Caki2 (cell line): ENCODE results near the gene HS6ST3. TPM values are rescaled to one million over a fixed set of nuclear protein-coding genes. Genes with fewer than 3 reads are reported as not detected.
A peak's percentile ranks its signal among the peaks of the same experiment; 100 is the strongest.
"Not testable (repeated sequence)": the region's sequence is repeated elsewhere in the genome, so short reads cannot be mapped to it uniquely, and the experiment has no call there.

ENCODE experiments used
- DNase-seq: peaks from one replicate; pipeline ENCODE4 v3.0.0-alpha.2; 2015; ENCODE audit warnings: low read depth
- in situ Hi-C: cut with HindIII; loops from 2 replicates; pipeline ENCODE4 v1.10.0; 2016; ENCODE audit warnings: low sequenced_read_pairs, low pct_unique_long_range_greater_than_20kb, mixed read lengths
- total RNA-seq: library from RNA; depleted of rRNA; stranded (reverse); fragments of >200 nt; shearing (Covaris generic); gene quantifications from 2 replicates; pipeline ENCODE4 v1.2.3, GENCODE V29; 2014; ENCODE audit warnings: low replicate concordance; rRNA removed

HS6ST3 gene
- 6.6 and 7.5 TPM in 2 replicates for total RNA-seq

DNA sequence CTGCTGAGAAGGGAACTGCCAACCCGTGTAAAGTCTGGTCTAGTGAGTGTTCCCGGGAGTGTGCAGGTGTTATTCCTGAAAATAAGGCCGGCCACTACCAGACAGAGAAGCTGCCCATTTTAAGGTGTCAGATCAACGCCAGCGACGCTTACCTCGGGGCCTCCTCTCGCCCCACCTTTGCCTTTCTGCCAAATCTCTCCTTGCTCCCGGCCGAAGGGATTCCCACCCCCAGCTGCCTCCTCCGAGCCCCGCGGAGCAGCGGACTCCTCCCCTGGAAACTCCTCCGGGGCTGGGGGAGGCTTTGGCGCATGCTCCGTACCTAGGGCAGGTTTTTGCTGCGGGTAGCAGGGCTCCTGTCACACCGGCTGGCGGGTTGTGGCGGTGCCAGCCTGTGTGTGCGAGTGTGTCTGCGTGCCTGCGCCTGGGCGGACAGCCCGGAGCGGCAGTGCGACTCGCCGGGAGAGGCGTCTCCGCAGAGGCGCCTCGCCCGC is at the start of gene HS6ST3:
HS6ST3 (plus strand) TSS at position 359 of the 491 bp plus-strand sequence.
- in situ Hi-C loops: no loop called here
- DNase-seq: peak; percentile 75

DNA sequence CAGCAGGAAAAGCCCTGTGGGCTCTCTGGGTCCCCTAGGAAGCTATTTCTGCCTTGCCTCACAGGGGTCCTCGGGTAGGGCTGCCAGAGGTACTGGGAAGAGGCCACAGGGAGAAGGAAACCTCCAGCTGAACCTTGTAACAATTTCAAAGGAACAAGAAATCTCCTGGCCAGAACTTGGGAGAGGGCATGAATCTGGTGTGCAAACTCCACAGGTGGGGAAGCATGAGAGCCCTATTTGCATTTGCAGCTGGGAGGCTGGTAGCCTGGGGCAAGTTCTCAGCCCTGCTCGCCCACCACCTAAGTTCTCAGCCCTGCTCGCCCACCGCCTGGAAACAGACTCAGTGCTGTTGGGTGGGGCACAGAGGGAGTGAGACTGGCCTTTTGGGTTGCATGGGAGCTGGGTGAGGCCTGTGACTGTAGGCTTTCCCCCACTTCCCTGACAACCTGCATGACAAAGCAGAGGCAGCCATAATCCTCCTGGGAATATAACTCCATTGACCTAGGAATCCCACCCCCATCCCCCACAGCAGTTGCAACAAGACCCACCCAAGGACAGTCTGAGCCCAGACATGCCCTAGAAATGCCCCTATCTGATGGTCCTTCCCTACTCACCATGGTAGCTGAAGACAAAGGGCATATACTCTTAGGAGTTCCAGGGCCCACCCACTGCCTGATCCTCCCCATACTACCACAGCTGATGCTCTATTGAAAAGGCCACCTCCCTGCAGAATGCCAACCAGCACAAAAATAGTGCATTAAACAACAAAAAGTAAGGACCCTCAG is 48.4 kb upstream of the HS6ST3 start:
- in situ Hi-C loops: no loop called here
- no peak for DNase-seq

DNA sequence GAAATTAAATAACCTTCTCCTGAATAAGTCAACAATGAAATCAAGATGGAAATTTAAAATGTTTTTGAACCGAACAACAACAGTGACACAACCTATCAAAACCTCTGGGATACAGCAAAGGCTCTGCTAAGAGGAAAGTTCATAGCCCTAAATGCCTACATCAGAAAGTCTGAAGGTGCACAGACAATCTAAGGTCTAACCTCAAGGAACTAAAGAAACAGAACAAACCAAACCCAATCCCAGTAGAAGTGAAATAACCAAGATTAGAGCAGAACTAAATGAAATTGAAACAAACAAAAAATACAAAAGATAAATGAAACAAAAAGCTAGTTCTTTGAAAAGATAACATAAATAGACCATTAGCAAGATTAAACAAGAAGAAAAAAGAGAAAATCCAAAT is 45.7 kb upstream of the HS6ST3 start:
- in situ Hi-C loops: no loop called here
- DNase-seq: no peak

DNA sequence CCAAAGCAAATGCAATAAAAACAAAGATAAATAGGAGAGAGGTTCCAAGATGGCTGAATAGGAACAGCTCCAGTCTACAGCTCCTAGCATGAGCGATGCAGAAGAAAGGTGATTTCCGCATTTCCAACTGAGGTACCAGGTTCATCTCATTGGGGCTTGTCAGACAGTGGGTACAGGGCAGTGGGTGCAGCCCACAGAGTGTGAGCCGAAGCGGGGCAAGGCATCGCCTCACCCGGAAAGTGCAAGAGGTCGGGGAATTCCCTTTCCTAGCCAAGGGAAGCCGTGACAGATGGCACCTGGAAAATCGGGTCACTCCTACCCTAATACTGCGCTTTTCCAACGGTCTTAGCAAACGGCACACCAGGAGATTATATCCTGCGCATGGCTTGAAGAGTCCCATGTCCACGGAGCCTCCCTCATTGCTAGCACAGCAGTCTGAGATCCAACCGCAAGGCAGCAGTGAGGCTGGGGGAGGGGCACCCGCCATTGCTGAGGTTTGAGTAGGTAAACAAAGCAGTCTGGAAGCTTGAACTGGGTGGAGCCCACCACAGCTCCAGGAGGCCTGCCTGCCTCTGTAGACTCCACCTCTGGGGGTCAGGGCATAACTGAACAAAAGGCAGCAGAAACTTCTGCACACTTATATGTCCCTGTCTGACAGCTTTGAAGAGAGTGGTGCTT is 43.3 kb upstream of the HS6ST3 start:
- DNase-seq: peak; percentile 72
- in situ Hi-C loops: not testable (repeated sequence)

DNA sequence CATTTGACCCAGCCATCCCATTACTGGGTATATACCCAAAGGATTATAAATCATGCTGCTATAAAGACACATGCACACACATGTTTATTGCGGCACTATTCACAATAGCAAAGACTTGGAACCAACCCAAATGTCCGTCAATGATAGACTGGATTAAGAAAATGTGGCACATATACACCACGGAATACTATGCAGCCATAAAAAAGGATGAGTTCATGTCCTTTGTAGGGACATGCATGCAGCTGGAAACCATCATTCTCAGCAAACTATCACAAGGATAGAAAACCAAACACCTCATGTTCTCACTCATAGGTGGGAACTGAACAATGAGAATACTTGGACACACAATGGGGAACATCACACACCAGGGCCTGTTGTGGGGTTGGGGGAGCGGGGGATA is 39.0 kb upstream of the HS6ST3 start:
- DNase-seq, in situ Hi-C loops: not testable (repeated sequence)

DNA sequence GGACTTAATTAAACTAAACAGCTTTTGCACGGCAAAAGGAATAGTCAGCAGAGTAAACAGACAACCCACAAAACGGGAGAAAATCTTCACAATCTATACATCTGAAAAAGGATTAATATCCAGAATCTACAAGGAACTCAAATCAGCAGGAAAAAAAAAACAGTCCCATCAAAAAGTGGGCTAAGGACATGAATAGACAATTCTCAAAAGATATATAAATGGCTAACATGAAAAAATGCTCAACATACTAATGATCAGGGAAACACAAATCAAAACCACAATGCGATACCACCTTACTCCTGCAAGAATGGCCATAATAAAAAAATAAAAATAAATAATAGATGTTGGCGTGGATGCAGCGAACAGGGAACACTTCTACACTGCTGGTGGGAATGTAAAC is 38.4 kb upstream of the HS6ST3 start:
- in situ Hi-C loops, DNase-seq: not testable (repeated sequence)

DNA sequence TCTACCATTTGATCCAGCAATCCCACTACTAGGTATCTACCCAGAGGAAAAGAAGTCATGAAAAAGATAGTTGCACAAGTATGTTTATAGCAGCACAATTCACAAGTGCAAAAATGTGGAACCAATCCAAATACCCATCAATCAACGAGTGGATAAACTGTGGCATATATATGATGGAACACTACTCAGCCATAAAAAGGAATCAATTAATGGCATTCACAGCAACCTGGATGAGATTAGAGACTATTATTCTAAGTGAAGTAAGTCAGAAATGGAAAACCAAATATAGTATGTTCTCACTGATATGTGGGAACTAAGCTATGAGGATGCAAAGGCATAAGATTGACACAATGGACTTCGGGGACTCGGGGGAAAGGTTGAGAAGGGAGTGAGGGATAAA is 38.0 kb upstream of the HS6ST3 start:
- in situ Hi-C loops, DNase-seq: not testable (repeated sequence)

DNA sequence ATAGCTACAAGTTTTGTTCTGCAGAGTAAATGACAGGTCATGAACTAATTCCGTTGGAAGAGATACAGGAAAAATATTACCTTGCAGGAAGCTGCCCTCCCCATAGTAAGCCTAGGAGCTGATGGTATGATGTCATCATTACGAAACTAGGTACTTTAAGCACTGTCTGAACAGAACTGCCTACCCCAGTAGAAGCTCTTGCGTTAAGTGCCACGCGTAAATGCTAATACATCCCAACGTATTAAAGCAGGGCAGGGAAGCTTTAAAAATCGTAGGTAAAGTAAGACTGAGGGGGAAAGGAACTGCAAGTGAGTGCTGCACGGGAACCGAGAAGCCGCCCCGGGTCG is 37.3 kb upstream of the HS6ST3 start:
- in situ Hi-C loops: no loop called here
- peak; percentile 56 for DNase-seq

DNA sequence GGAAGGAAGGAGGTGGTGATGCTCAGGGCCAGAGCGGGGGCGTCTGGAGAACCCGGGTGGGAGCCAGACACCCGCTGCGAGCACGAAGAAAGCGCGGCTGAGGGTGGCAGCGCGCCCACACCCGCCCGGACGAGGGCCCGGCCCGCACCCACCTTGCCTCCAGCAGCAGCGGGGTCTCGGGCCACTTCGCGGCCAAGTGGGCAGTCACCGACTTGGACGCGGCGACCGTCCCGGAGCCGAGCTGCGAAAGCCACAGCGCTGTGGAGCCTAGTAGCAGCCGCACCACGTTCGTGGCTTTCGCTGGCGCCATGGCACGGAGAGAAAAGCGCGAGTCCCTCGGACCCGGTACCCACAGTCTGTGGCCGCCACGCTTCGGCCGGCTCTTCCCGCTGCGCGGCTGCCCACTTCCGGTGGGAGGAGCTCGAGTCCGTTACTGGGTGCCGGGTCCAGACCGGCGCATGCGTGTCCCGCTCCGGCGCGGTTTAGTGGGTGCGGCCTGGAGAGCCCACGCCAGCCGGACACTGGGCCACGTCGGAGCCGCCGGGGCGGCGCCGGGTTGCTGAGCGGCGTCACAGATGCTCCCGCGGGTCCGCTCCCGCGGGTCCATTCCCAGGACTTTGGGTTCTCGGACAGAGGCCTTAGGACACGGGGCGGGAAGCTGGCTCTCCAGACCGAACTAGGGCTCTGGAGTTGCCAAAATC is 36.8 kb upstream of the HS6ST3 start, which contains the start of gene UGGT2:
UGGT2 (minus strand) TSS at position 399 of the 701 bp plus-strand sequence; CDS start at position 310, 89 bp downstream.
- peak; percentile 87 for DNase-seq
- in situ Hi-C loops: no loop called here

DNA sequence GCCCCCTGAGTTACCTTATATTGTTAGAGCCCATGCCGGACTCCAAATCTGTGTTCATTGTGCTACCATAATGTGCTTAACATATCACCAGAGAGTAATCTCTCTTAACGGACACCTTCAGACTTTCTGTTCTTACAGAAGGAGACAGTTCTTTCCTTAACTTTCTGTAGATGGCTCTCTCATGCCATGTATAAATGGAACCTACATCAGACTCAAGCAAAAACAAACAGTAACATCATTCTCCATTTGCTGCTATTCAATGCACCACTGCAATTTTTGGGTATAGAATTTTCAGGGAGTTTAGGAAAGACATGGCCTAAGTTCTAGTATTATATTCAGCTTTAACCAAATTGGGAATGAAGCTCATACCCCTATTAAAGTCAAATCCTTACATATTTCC is 24.1 kb upstream of the HS6ST3 start:
- no peak for DNase-seq
- in situ Hi-C loops: no loop called here

DNA sequence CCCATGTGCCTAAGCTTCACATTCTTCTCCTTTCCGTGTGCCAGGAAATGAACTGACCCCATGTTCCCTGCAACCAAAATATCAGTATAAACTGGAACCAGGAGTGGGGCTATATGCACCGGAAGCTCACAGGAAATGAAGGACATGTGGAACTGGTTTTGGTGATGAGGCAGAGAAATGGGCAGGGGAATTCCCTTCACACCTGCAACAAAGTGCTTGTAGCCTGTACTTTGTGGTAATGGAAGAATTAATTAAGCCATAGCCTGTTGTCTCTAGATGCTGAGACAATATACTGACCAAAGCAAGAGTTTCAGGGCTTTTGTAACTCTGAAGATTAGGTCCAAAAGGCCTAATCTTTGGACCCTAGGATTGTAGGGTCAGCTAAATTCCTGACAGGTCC is 21.2 kb upstream of the HS6ST3 start:
- DNase-seq: no peak
- in situ Hi-C loops: no loop called here

DNA sequence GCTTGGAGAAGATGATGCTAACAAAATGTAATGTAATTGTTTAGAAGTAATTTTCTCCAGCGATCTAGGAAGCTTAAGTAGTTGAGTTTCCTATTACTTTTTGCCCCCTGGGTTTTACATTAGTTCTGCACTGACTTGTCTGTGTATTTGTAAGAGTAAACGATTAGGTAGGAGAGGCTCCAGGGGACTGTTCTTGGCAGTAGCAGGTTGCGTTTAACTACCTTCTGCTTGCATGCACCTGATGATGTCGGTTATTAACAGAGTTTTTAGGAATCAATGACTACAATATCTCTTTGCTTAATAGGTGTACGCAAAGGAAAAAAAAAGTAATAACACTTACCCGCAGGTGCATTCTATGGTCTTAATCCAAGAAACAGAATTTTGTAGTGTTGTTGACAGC is 18.4 kb upstream of the HS6ST3 start:
- DNase-seq: no peak
- in situ Hi-C loops: no loop called here

DNA sequence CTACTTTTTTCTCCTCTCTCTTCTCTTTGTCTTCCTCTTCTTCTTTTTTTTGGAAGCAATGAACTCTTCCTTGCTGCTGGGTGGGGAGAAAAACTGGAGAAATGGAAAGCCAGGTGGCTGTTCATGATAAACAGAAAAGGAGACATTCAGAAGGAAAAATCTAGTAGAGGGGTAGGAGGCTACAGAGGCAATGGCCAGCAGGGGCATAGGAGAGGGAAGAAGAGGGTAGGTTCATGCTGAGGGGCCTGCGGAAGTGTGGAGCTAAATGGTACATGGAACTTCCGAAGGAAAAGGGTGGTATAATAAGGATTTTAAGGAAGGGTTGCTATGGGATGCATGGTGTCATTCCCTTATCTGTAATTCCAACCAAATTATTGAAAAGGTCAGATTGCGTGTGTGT is 17.5 kb upstream of the HS6ST3 start:
- in situ Hi-C loops: no loop called here
- DNase-seq: no peak

DNA sequence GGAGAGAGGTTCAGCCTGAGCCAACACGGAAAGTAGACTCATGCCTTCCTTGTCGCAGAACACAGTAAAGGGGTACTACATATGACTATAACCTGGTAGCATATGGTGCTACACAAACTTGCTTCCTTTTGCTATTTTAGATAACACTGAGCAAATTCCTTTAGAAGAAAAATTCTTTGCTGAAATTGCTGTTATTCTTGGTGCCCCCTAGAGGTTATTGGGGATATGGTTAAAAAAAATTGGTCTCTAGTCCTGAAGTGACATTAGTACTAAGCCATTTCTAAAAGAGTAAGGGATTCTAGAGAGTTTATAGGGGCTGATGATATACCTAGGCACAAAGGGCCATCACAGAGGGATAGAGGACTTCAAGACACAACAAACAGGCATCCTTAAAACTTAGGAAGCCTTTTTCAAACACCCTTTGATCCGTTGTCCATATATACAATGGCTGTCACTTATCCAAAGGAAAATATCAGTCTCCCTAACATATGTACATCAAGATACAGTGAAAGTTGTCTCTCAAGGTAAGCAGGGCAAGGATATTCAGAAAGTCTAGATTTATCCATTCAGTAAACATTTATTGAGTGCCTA is 13.9 kb upstream of the HS6ST3 start:
- in situ Hi-C loops: no loop called here
- no peak for DNase-seq

DNA sequence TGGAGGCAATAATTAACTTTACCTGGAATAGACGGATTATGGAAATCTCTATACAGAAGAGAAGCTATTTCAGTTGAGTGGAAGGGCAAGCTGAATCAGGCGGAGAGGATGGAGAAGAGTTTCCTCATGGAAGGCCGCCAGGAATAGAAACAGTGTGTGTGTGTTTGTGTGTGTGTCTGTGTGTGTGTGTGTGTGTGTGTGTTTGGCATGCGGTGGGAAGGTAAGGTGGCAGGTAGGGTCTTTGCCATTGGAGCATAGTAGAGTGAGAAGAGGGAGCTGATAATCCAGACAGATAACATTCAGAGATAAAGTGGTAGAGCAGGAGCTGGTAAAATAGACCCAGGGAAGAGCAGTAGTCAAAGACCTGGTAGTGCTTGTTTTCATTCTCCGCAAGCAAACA is 9.2 kb upstream of the HS6ST3 start:
- in situ Hi-C loops: no loop called here

DNA sequence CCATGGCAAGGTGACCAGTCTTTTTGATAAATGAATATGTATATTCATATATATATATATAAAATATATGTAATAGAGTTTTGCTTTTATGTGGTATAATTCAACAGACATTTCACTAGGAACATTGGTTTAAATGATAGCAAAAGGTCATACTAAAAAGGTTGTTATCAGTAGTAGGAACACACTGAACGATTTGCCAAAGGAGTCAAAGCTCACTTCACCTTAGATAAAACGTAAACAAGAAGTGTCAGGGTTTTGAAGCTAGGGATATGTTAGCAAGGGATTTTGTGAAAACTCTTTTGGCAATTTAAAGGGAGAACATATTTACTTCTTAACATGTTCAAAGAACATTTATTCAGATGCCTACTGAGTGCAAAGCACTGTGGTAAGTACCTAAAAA is 8.0 kb upstream of the HS6ST3 start:
- no peak for DNase-seq
- in situ Hi-C loops: no loop called here

More for the DNA sequence above, 9.2 kb upstream of the HS6ST3 start:
- DNase-seq: no peak

DNA sequence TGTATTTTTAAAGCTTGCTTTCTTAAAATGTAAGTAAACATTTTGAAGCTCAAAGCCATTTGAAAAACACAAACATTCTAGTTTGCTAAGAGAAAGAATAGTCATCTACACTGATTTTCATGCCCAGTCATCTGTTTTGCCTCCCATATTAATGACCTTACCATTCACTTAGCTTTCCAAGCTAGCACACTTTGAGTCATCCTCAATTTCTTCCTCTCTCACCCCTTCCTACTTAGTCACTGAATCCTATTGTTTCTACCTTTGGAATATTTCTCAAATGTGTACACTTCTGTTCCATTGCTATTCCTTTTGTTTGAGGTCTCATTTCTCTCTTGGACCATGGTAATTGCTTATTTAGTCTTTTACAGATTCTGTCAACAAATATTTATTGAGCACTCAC is 7.3 kb upstream of the HS6ST3 start:
- DNase-seq: no peak
- in situ Hi-C loops: no loop called here

DNA sequence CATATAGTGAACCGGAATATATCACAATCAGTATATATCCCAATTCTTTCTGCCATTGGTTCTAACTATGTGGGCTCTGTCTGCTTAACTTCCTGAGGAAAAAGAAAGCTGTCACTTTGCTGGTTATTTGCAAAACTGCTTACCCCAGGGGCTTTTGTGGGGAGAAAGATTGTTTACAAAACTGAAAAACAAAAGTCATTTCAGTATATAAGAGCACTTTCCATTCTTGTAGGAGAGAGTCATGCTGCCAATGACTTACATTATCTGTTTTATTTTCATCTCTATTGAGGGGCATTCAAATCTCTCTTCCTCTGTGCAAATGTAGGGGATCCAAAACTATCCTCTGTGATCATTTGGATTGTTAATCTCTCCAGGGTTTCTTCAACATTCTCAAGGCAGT is 3.2 kb upstream of the HS6ST3 start:
- in situ Hi-C loops: no loop called here
- DNase-seq: no peak

DNA sequence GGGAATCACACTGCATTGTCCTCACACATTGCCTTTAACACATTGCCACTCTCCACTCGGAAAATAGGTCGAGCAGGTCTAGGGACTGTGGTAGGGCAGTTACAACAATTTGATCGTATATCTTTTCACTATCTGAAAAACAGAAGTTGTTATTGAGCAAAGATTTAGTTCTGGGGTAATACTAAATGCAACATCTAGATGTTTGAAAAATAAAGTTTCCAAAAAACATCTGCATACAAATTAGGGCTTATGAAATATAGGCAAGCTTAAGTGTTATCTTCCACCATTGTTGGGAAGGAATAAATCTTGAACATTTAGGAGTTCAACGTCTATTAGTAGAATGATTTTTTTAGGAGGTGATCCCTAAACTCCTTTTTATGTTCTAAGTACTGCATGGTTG is 768 bp upstream of the HS6ST3 start:
- DNase-seq: no peak
- in situ Hi-C loops: no loop called here
